AG04450 (cell line): ENCODE results near the gene NDUFS6. TPM values are rescaled to one million over a fixed set of nuclear protein-coding genes. Genes with fewer than 3 reads are reported as not detected.

Experiments
- CTCF ChIA-PET: fragments of 300-600, 350-600 bp; formaldehyde crosslinking; extraction: SDS; loops from one replicate; lab custom pipeline; 2022; ENCODE audit warnings: antibody characterized with exemption, inconsistent platforms; lab: Charles Lee
- POLR2A ChIA-PET: fragments of 350-600 bp; formaldehyde crosslinking; extraction: SDS; loops from one replicate; lab custom pipeline; 2021; ENCODE audit warnings: antibody characterized with exemption, inconsistent platforms; lab: Yijun Ruan, JAX
- DNase-seq: peaks from one replicate; pipeline ENCODE4 v3.0.0-alpha.2; 2011; ENCODE audit warnings: low read depth, low spot score
- H3K27ac ChIP-seq: one replicate; pipeline ENCODE4 v1.5.1; 2012; ENCODE audit warnings: low read depth, low read length, control low read depth
- H3K27me3 ChIP-seq: one replicate; pipeline ENCODE4 v1.6.0; 2012; ENCODE audit warnings: low read length; ENCODE audit not compliant: control insufficient read depth, insufficient read depth
- H3K4me3 ChIP-seq: 2 replicates; pipeline ENCODE4 v1.5.1; 2011; ENCODE audit warnings: mild to moderate bottlenecking, low read depth, low read length, control low read depth
- H3K9me3 ChIP-seq: 2 replicates; pipeline ENCODE4 v1.5.1; 2012; ENCODE audit warnings: low read length; ENCODE audit not compliant: control insufficient read depth, insufficient read depth
- polyA plus RNA-seq: library from polyadenylated mRNA; depleted of rRNA; stranded (reverse); fragments of >200 nt; gene quantifications from 2 replicates; pipeline ENCODE4 v1.2.3, GENCODE V29; 2011
- TF ChIP-seq, protein P1 (sequence below): IDR thresholded peaks from 2 replicates; pipeline ENCODE4 v1.5.1; 2011; ENCODE audit warnings: low read depth, low read length, control low read depth, inconsistent platforms

The NDUFS6 gene
- polyA plus RNA-seq, 1 experiment, result 51.8 TPM

- no peak overlapping the region for H3K4me3 ChIP-seq
- ChIA-PET POLR2A (no interaction called here), CTCF (interaction anchor here (0.6 kb wide), 1 partner anchor 660 kb away, joined by 4 read pairs; no protein-coding TSS in a partner anchor)
- H3K27me3 ChIP-seq, result peaks cover 40% of the 10 kb centered on the region
- no peak overlapping the region for H3K27ac ChIP-seq
- TF ChIP-seq, protein P1, sequence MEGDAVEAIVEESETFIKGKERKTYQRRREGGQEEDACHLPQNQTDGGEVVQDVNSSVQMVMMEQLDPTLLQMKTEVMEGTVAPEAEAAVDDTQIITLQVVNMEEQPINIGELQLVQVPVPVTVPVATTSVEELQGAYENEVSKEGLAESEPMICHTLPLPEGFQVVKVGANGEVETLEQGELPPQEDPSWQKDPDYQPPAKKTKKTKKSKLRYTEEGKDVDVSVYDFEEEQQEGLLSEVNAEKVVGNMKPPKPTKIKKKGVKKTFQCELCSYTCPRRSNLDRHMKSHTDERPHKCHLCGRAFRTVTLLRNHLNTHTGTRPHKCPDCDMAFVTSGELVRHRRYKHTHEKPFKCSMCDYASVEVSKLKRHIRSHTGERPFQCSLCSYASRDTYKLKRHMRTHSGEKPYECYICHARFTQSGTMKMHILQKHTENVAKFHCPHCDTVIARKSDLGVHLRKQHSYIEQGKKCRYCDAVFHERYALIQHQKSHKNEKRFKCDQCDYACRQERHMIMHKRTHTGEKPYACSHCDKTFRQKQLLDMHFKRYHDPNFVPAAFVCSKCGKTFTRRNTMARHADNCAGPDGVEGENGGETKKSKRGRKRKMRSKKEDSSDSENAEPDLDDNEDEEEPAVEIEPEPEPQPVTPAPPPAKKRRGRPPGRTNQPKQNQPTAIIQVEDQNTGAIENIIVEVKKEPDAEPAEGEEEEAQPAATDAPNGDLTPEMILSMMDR, result no peak
- DNase-seq, result no peak
- peaks cover 6% of the 10 kb centered on the region; the same call in 1 of the 2 replicates for H3K9me3 ChIP-seq
These were observed 30.6 kb downstream of the NDUFS6 start for GRCh38 chr5:1831677-1832313.

- ChIA-PET CTCF (interaction anchor here (1.3 kb wide), 1 partner anchor 30 kb away, joined by 3 read pairs; no protein-coding TSS in a partner anchor), POLR2A (no interaction called here)
- Histone ChIP-seq H3K27ac (no peak overlapping the region), H3K27me3 (peaks cover 40% of the 10 kb centered on the region), H3K4me3 (no peak overlapping the region), H3K9me3 (peaks cover 6% of the 10 kb centered on the region; the same call in 1 of the 2 replicates)
- TF ChIP-seq, protein P1, result no peak
- DNase-seq, result no peak
These were observed 31.5 kb downstream of the NDUFS6 start for GRCh38 chr5:1832511-1833250.

- ChIA-PET POLR2A (no interaction called here), CTCF (interaction anchor here (1.3 kb wide), 1 partner anchor 31 kb away, joined by 3 read pairs; no protein-coding TSS in a partner anchor)
- Histone ChIP-seq H3K27ac (no peak overlapping the region), H3K4me3 (no peak overlapping the region), H3K27me3 (peaks cover 45% of the 10 kb centered on the region), H3K9me3 (no peaks in the 10 kb centered on the region; the same call in 1 of the 2 replicates)
- DNase-seq, result no peak
- TF ChIP-seq, protein P1, result no peak
These were observed 32.2 kb downstream of the NDUFS6 start for GRCh38 chr5:1833264-1834021.

DNA sequence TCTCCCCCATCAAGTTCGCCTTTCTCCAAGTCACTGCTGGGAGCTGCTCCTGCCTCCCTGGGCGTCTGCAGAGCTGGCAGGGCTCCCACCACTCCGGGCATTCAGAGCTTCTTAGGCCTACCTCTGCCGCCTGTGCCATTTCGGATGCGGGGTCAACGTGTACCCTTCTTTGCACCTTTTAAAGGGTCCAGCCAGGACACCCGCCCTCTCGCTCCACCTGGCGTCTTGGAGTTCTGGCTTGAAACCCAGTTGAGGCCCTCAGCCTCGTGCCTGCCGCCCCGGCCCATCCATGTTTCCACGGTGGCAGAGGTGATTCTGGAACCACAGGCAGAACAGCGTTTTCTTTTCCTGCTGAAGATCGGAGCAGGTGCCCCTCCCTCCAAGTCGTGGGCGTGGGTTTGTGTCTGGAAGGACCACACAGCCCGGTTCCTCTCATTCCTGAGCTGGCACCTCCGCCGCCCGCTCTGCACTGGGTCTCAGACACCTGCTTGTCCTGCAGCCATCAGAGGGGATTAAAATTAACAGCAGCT lies 32.9 kb downstream of the NDUFS6 start:
- ChIA-PET CTCF (no interaction called here), POLR2A (no interaction called here)
- TF ChIP-seq, protein P1, result no peak
- DNase-seq, result no peak
- Histone ChIP-seq H3K27me3 (peaks cover 48% of the 10 kb centered on the region), H3K9me3 (no peaks in the 10 kb centered on the region; the same call in 1 of the 2 replicates), H3K4me3 (no peak overlapping the region), H3K27ac (no peak overlapping the region)
